Right lobe of liver (tissue), 4 donors: ENCODE results near the gene AGPS.

Experiments used
- CTCF ChIP-seq, 4 donors: fragments of 200-600 bp in 3 of 4; fragments of 450-650 bp in 1 of 4; IDR thresholded peaks; one replicate each; pipeline versions ENCODE4 v1.5.1 to v1.8.0; 2016 to 2022; ENCODE audit warnings: antibody characterized with exemption in 4 of 4, mild to moderate bottlenecking in 2 of 4
- POLR2A ChIP-seq: fragments of 450-650 bp; IDR thresholded peaks from one replicate; pipeline ENCODE4 v1.6.1; 2017; ENCODE audit warnings: antibody characterized with exemption, mild to moderate bottlenecking
- donor health status: DM: no; HTN: no; CAD: no.
- donor health status: DM: no; HTN: no; CAD: no.
- donor health status: DM: no; HTN: yes; CAD: no.

GRCh38 chr2:177535000-177535399 lies 142.4 kb downstream of the AGPS start:
- TF ChIP-seq CTCF (IDR thresholded peaks at IDR 0.05) = no peak
- TF ChIP-seq POLR2A = no peak
